ENCODE results near the gene RUVBL1. TPM values are rescaled to one million over a fixed set of nuclear protein-coding genes. Genes with fewer than 3 reads are reported as not detected.

Gene RUVBL1
- polyA plus RNA-seq, 1 donor (not counting 4 experiments of a cell fraction or from before 2014, with no cell fraction given) = 94.8 TPM

- no peak overlapping the region for H3K4me3 ChIP-seq (ENCODE audit: control insufficient read depth in 2 of 3, extremely low read depth in 1 of 3, insufficient read depth in 2 of 3, low read depth in 1 of 3, low read length in 3 of 3)
- TF ChIP-seq EZH2 (IDR thresholded peaks at IDR 0.05; ENCODE audit: low read length) = no peak
- TF ChIP-seq, protein P1, sequence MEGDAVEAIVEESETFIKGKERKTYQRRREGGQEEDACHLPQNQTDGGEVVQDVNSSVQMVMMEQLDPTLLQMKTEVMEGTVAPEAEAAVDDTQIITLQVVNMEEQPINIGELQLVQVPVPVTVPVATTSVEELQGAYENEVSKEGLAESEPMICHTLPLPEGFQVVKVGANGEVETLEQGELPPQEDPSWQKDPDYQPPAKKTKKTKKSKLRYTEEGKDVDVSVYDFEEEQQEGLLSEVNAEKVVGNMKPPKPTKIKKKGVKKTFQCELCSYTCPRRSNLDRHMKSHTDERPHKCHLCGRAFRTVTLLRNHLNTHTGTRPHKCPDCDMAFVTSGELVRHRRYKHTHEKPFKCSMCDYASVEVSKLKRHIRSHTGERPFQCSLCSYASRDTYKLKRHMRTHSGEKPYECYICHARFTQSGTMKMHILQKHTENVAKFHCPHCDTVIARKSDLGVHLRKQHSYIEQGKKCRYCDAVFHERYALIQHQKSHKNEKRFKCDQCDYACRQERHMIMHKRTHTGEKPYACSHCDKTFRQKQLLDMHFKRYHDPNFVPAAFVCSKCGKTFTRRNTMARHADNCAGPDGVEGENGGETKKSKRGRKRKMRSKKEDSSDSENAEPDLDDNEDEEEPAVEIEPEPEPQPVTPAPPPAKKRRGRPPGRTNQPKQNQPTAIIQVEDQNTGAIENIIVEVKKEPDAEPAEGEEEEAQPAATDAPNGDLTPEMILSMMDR (optimal IDR thresholded peaks at IDR 0.05 in 1 of 3, IDR thresholded peaks at IDR 0.05 in 1 of 3, conservative IDR thresholded peaks at IDR 0.05 in 1 of 3; ENCODE audit: extremely low read depth in 1 of 3, insufficient read depth in 2 of 3, low read length in 3 of 3) = no peak
- peaks cover 7% of the 10 kb centered on the region for H3K9me1 ChIP-seq (ENCODE audit: control insufficient read depth, extremely low read depth, insufficient read depth, low read length)
- H3K4me1 ChIP-seq (ENCODE audit: control insufficient read depth, extremely low read depth, insufficient read depth, low read length) = peaks cover 43% of the 10 kb centered on the region
- H3K79me2 ChIP-seq (ENCODE audit: control insufficient read depth, insufficient read depth, low read length) = peaks cover 31% of the 10 kb centered on the region
- DNase-seq (ENCODE audit: low read depth, low spot score) (no peak), FAIRE-seq (no peak)
- no peaks in the 10 kb centered on the region for H3K27me3 ChIP-seq (ENCODE audit: control insufficient read depth, extremely low read depth, insufficient read depth, low read length)
- H3K36me3 ChIP-seq (ENCODE audit: control insufficient read depth in 2 of 2, extremely low read depth in 1 of 2, insufficient read depth in 2 of 2, low read length in 2 of 2) = peaks cover 38 to 50% of the 10 kb centered on the region in 2 experiments
- peak overlapping the region; percentile 26 for H3K27ac ChIP-seq (ENCODE audit: control insufficient read depth, insufficient read depth, low read length)
- no peak overlapping the region for H3K4me2 ChIP-seq (ENCODE audit: control insufficient read depth, extremely low read depth, insufficient read depth, low read depth, low read length)
- no peak overlapping the region for H2AFZ ChIP-seq (ENCODE audit: control insufficient read depth, low read length)
- no peak overlapping the region for H3K9ac ChIP-seq (ENCODE audit: control insufficient read depth, extremely low read depth, insufficient read depth, low read length)
- H3K9me3 ChIP-seq (ENCODE audit: control insufficient read depth, low read depth, low read length) = no peaks in the 10 kb centered on the region
- H4K20me1 ChIP-seq (ENCODE audit: control insufficient read depth, extremely low read depth, insufficient read depth, low read length) = peaks cover 9% of the 10 kb centered on the region
- dilution Hi-C loops (cut with MboI; ENCODE audit: extremely low pct_ligation_motif_present, low sequenced_read_pairs) = no loop called here
Observed at GRCh38 chr3:128073185-128073725, 50.4 kb downstream of the RUVBL1 start.

GRCh38 chr3:128072454-128073184 is 51.0 kb downstream of the RUVBL1 start:
- Histone ChIP-seq H3K79me2 (ENCODE audit: control insufficient read depth, insufficient read depth, low read length) (peaks cover 35% of the 10 kb centered on the region), H3K27ac (ENCODE audit: control insufficient read depth, insufficient read depth, low read length) (no peak overlapping the region), H3K9me3 (ENCODE audit: control insufficient read depth, low read depth, low read length) (no peaks in the 10 kb centered on the region), H3K4me2 (ENCODE audit: control insufficient read depth, extremely low read depth, insufficient read depth, low read depth, low read length) (no peak overlapping the region), H3K27me3 (ENCODE audit: control insufficient read depth, extremely low read depth, insufficient read depth, low read length) (no peaks in the 10 kb centered on the region), H3K4me3 (ENCODE audit: control insufficient read depth in 2 of 3, extremely low read depth in 1 of 3, insufficient read depth in 2 of 3, low read depth in 1 of 3, low read length in 3 of 3) (no peak overlapping the region), H3K9me1 (ENCODE audit: control insufficient read depth, extremely low read depth, insufficient read depth, low read length) (peaks cover 7% of the 10 kb centered on the region), H3K4me1 (ENCODE audit: control insufficient read depth, extremely low read depth, insufficient read depth, low read length) (peaks cover 43% of the 10 kb centered on the region), H4K20me1 (ENCODE audit: control insufficient read depth, extremely low read depth, insufficient read depth, low read length) (peaks cover 14% of the 10 kb centered on the region), H3K36me3 (ENCODE audit: control insufficient read depth in 2 of 2, extremely low read depth in 1 of 2, insufficient read depth in 2 of 2, low read length in 2 of 2) (peaks cover 39 to 57% of the 10 kb centered on the region in 2 experiments), H3K9ac (ENCODE audit: control insufficient read depth, extremely low read depth, insufficient read depth, low read length) (no peak overlapping the region), H2AFZ (ENCODE audit: control insufficient read depth, low read length) (no peak overlapping the region)
- no peak for DNase-seq (ENCODE audit: low read depth, low spot score)
- TF ChIP-seq, protein P1 (optimal IDR thresholded peaks at IDR 0.05 in 1 of 3, IDR thresholded peaks at IDR 0.05 in 1 of 3, conservative IDR thresholded peaks at IDR 0.05 in 1 of 3; ENCODE audit: extremely low read depth in 1 of 3, insufficient read depth in 2 of 3, low read length in 3 of 3) = no peak
- no peak for TF ChIP-seq EZH2 (IDR thresholded peaks at IDR 0.05; ENCODE audit: low read length)
- FAIRE-seq = no peak
- dilution Hi-C loops (cut with MboI; ENCODE audit: extremely low pct_ligation_motif_present, low sequenced_read_pairs) = no loop called here
